HEK293T (cell line): ENCODE results near the gene LYL1.

Experiments
- BHLHE40 ChIP-seq: fragments of 450-650 bp; IDR thresholded peaks from 2 replicates; pipeline ENCODE4 v1.6.1; 2016; ENCODE audit warnings: mild to moderate bottlenecking, moderate library complexity, borderline replicate concordance
- ELF4 ChIP-seq: fragments of 450-650 bp; IDR thresholded peaks from 2 replicates; pipeline ENCODE4 v1.6.1; 2017; ENCODE audit warnings: antibody characterized with exemption
- FOXA1 ChIP-seq: fragments of 450-650 bp; IDR thresholded peaks from 2 replicates; pipeline ENCODE4 v1.6.1; 2016; ENCODE audit warnings: mild to moderate bottlenecking
- FOXK2 ChIP-seq: fragments of 450-650 bp; IDR thresholded peaks from 2 replicates; pipeline ENCODE4 v1.6.1; 2016; ENCODE audit warnings: mild to moderate bottlenecking
- FOXM1 ChIP-seq: fragments of 450-650 bp; IDR thresholded peaks from 2 replicates; pipeline ENCODE4 v1.6.1; 2017; ENCODE audit warnings: mild to moderate bottlenecking, borderline replicate concordance
- L3MBTL2 ChIP-seq: fragments of 450-650 bp; conservative IDR thresholded peaks from 2 replicates; pipeline ENCODE4 v1.6.1; 2016; ENCODE audit warnings: mild to moderate bottlenecking
- NFRKB ChIP-seq: fragments of 450-650 bp; IDR thresholded peaks from 2 replicates; pipeline ENCODE4 v1.6.1; 2016; ENCODE audit warnings: mild to moderate bottlenecking, moderate library complexity
- SP1 ChIP-seq: fragments of 450-650 bp; IDR thresholded peaks from 2 replicates; pipeline ENCODE4 v1.6.1; 2017
- SUZ12 ChIP-seq: fragments of 450-650 bp; IDR thresholded peaks from 2 replicates; pipeline ENCODE4 v1.6.1; 2016; ENCODE audit warnings: mild to moderate bottlenecking
- TARDBP ChIP-seq: fragments of 450-650 bp; IDR thresholded peaks from 2 replicates; pipeline ENCODE4 v1.6.1; 2016

- TF ChIP-seq SUZ12 (no peak), FOXA1 (no peak), FOXM1 (no peak), SP1 (no peak), BHLHE40 (no peak), TARDBP (no peak), FOXK2 (no peak), L3MBTL2 (no peak), ELF4 (no peak), NFRKB (no peak)
Measured at GRCh38 chr19:13115936-13116281, 13.3 kb upstream of the LYL1 start.
